Right atrium auricular region (tissue), 2 donors: ENCODE results near the gene CTNND2. TPM values are rescaled to one million over a fixed set of nuclear protein-coding genes. Genes with fewer than 3 reads are reported as not detected.

Experiments used
- DNase-seq: peaks from one replicate; pipeline ENCODE4 v3.0.0-alpha.2; 2019; ENCODE audit warnings: low spot score
- H3K27ac ChIP-seq, 2 donors: fragments of 200-600 bp; sonication (generic); 1 replicate in 1 of 2; 2 replicates in 1 of 2; pipeline ENCODE4 v1.5.1; 2016 to 2019
- H3K27me3 ChIP-seq, 2 donors: fragments of 200-600 bp; sonication (generic); one replicate each; pipeline versions ENCODE4 v1.5.1 to v1.6.0; 2017 to 2019
- H3K36me3 ChIP-seq: fragments of 200-600 bp; sonication (generic); one replicate; pipeline ENCODE4 v1.5.1; 2016
- H3K4me1 ChIP-seq, 2 donors: fragments of 200-600 bp; sonication (generic); one replicate each; pipeline versions ENCODE4 v1.5.1 to v1.6.0; 2017 to 2019
- H3K4me3 ChIP-seq, 2 donors: fragments of 200-600 bp; sonication (generic); 1 replicate in 1 of 2; 2 replicates in 1 of 2; pipeline ENCODE4 v1.5.1; 2017 to 2019; ENCODE audit warnings: mild to moderate bottlenecking in 1 of 2, moderate library complexity in 1 of 2
- H3K9me3 ChIP-seq, 2 donors: fragments of 200-600 bp; sonication (generic); one replicate each; pipeline ENCODE4 v1.5.1; 2019
- total RNA-seq, 2 donors: library from RNA; depleted of rRNA; stranded (reverse); fragments of >200 nt; gene quantifications; one replicate each; pipeline ENCODE4 v1.1.0, GENCODE V29; 2016
- TF ChIP-seq, protein P1 (sequence below), 2 donors: fragments of 200-600 bp; sonication (generic); IDR thresholded peaks; one replicate each; pipeline ENCODE4 v1.5.1; 2019; ENCODE audit warnings: antibody characterized with exemption in 2 of 2

The CTNND2 gene
- total RNA-seq, 2 donors from 2014 or later, result 8.6 to 9.0 TPM

GRCh38 chr5:11903614-11904264, 507 bp downstream of the CTNND2 start:
- H3K27me3 ChIP-seq, result no peaks in the 10 kb centered on the region
- no peak for DNase-seq
- no peaks in the 10 kb centered on the region for H3K9me3 ChIP-seq
- TF ChIP-seq, protein P1, sequence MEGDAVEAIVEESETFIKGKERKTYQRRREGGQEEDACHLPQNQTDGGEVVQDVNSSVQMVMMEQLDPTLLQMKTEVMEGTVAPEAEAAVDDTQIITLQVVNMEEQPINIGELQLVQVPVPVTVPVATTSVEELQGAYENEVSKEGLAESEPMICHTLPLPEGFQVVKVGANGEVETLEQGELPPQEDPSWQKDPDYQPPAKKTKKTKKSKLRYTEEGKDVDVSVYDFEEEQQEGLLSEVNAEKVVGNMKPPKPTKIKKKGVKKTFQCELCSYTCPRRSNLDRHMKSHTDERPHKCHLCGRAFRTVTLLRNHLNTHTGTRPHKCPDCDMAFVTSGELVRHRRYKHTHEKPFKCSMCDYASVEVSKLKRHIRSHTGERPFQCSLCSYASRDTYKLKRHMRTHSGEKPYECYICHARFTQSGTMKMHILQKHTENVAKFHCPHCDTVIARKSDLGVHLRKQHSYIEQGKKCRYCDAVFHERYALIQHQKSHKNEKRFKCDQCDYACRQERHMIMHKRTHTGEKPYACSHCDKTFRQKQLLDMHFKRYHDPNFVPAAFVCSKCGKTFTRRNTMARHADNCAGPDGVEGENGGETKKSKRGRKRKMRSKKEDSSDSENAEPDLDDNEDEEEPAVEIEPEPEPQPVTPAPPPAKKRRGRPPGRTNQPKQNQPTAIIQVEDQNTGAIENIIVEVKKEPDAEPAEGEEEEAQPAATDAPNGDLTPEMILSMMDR (IDR thresholded peaks at IDR 0.05), result peak in 1 of 2 donors; percentile 33
- H3K36me3 ChIP-seq, result no peaks in the 10 kb centered on the region
- peak overlapping the region; percentile 58 to 60 for H3K4me3 ChIP-seq
- H3K4me1 ChIP-seq, result no peaks in the 10 kb centered on the region
- peak overlapping the region; percentile 68 to 81 for H3K27ac ChIP-seq

DNA sequence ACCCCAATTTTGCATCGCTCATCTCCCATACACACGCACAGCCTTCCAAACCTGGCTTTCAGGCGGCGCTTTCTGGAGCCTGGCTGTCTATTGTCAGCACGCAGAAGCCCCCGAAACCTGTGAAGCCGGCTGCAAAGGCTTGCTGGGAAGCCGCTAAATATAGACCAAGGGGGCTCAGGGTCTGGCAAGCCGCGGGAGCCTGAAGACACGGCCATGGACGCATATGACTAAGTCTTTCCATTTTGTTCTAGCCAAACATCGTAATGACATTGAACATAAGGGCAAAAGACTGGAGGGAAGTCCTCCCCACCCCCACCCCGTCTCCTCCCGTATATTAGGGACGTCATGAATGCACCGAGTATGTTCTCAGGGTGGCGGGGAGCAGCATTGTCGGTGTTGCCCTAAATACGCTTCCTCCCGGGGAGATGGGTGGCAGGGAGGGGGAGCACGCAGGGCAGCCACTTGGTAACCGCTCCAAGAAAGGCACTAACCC, 1.1 kb downstream of the CTNND2 start:
- no peaks in the 10 kb centered on the region for H3K9me3 ChIP-seq
- TF ChIP-seq, protein P1 (IDR thresholded peaks at IDR 0.05), result no peak
- DNase-seq, result no peak
- peak overlapping the region; percentile 58 to 60 for H3K4me3 ChIP-seq
- H3K4me1 ChIP-seq, result no peaks in the 10 kb centered on the region
- no peaks in the 10 kb centered on the region for H3K27me3 ChIP-seq
- no peaks in the 10 kb centered on the region for H3K36me3 ChIP-seq
- H3K27ac ChIP-seq, result peak overlapping the region; percentile 68 to 81

DNA sequence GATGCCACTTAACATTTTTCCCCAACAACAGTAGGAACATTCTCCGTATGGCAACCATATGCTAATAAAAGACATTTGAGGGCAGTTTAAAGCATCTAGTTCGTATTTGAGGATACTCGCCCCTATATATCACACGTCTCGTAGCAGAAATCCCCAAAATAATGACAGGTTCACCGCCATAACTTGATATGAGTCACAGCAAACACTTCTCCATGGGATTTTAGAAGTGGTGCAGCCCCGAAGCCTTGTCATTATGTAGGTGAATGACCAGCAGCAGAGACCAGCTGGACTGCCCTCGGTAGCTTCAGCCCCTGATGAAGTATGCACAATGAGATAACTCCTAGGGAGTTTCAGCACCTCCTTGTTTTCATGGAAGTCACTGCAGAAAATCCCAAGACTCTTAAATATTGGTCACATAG, 2.0 kb downstream of the CTNND2 start:
- no peaks in the 10 kb centered on the region for H3K36me3 ChIP-seq
- H3K9me3 ChIP-seq, result no peaks in the 10 kb centered on the region
- TF ChIP-seq, protein P1 (IDR thresholded peaks at IDR 0.05), result no peak
- H3K4me1 ChIP-seq, result no peaks in the 10 kb centered on the region
- H3K4me3 ChIP-seq, result peak overlapping the region in 1 of 2 donors; percentile 58
- no peak for DNase-seq
- H3K27ac ChIP-seq, result no peak overlapping the region
- H3K27me3 ChIP-seq, result no peaks in the 10 kb centered on the region

DNA sequence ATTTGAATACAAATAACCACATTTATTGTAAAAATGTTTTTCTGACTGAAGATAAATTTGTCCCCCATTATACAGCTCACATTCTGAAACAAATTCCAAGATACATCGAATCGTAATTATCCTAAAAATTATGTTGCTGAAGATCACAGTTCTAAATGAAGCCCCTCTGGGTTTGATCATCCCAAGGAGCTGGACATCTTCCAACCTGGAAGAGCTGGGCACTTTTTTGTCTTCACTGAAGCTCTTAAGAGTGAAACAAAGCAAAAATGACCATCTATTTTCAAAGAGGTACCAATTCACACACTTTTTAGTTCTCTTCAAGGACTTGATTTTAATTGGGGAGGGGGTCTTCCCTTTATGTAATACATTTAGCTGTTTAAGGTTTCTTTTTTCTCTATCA, 5.5 kb downstream of the CTNND2 start:
- Histone ChIP-seq H3K9me3 (no peaks in the 10 kb centered on the region), H3K36me3 (no peaks in the 10 kb centered on the region), H3K4me3 (no peak overlapping the region), H3K27me3 (no peaks in the 10 kb centered on the region), H3K4me1 (no peaks in the 10 kb centered on the region), H3K27ac (no peak overlapping the region)
- TF ChIP-seq, protein P1 (IDR thresholded peaks at IDR 0.05), result no peak
- no peak for DNase-seq

- TF ChIP-seq, protein P1 (IDR thresholded peaks at IDR 0.05), result no peak
- no peaks in the 10 kb centered on the region for H3K9me3 ChIP-seq
Measured at GRCh38 chr5:11897781-11898180, 6.5 kb downstream of the CTNND2 start.

GRCh38 chr5:11894992-11895391, 9.3 kb downstream of the CTNND2 start:
- TF ChIP-seq, protein P1 (IDR thresholded peaks at IDR 0.05), result no peak
- H3K4me3 ChIP-seq, result no peak overlapping the region
- H3K4me1 ChIP-seq, result no peaks in the 10 kb centered on the region
- no peaks in the 10 kb centered on the region for H3K9me3 ChIP-seq
- no peak overlapping the region for H3K27ac ChIP-seq
- no peaks in the 10 kb centered on the region for H3K27me3 ChIP-seq
- DNase-seq, result no peak
- no peaks in the 10 kb centered on the region for H3K36me3 ChIP-seq

More at GRCh38 chr5:11897781-11898180, 6.5 kb downstream of the CTNND2 start:
- DNase-seq, result no peak
- Histone ChIP-seq H3K4me1 (no peaks in the 10 kb centered on the region), H3K36me3 (no peaks in the 10 kb centered on the region), H3K4me3 (no peak overlapping the region), H3K27me3 (no peaks in the 10 kb centered on the region), H3K27ac (no peak overlapping the region)
